Skeletal muscle satellite cell (primary cell): Measurements from ENCODE around the gene C15orf62. TPM values are rescaled to one million over a fixed set of nuclear protein-coding genes. Genes with fewer than 3 reads are reported as not detected.
A peak's percentile ranks its signal among the peaks of the same experiment; 100 is the strongest.

Experiments
- H3K27me3 ChIP-seq: 2 replicates; pipeline ENCODE4 v1.7.0; 2013; ENCODE audit warnings: low read length; ENCODE audit not compliant: control insufficient read depth, insufficient read depth
- H3K36me3 ChIP-seq: 2 replicates; pipeline ENCODE4 v1.7.0; 2013; ENCODE audit warnings: mild to moderate bottlenecking, control low read depth, low read length; ENCODE audit not compliant: insufficient read depth
- H3K4me1 ChIP-seq: 2 replicates; pipeline ENCODE4 v1.7.0; 2013; ENCODE audit warnings: low read length; ENCODE audit not compliant: control insufficient read depth, insufficient read depth
- H3K4me2 ChIP-seq: 2 replicates; pipeline ENCODE4 v1.7.0; 2013; ENCODE audit warnings: mild to moderate bottlenecking, low read length
- H3K4me3 ChIP-seq: 2 replicates; pipeline ENCODE4 v1.7.0; 2013; ENCODE audit warnings: low read length
- H3K9ac ChIP-seq: 2 replicates; pipeline ENCODE4 v1.7.0; 2013; ENCODE audit warnings: mild to moderate bottlenecking, low read depth, low read length, moderate library complexity
- H3K9me3 ChIP-seq: replicated peaks from 2 replicates; pipeline ENCODE4 v1.7.0; 2013; ENCODE audit warnings: mild to moderate bottlenecking, control low read depth, low read length
- total RNA-seq: library from RNA; depleted of rRNA; stranded (reverse); fragments of >200 nt; gene quantifications from 2 replicates; pipeline ENCODE4 v1.2.3, GENCODE V29; 2012; rRNA removed

The C15orf62 gene
- total RNA-seq = not detected in 2 replicates

GRCh38 chr15:40769274-40770146 is at the start of gene C15orf62:
C15orf62 (plus strand) TSS chr15:40769980; CDS start chr15:40770496, 516 bp downstream.
- Histone ChIP-seq H3K4me2 (no peak within 1 kb of the TSS), H3K36me3 (peaks cover 43% of the 10 kb centered on the region), H3K4me1 (peaks cover 29% of the 10 kb centered on the region), H3K9ac (no peak within 1 kb of the TSS), H3K4me3 (no peak within 1 kb of the TSS), H3K9me3 (no peaks in the 10 kb centered on the region), H3K27me3 (no peaks in the 10 kb centered on the region)

GRCh38 chr15:40721701-40722100 is 48.1 kb upstream of the C15orf62 start:
- Histone ChIP-seq H3K27me3 (no peaks in the 10 kb centered on the region), H3K36me3 (peaks cover 9% of the 10 kb centered on the region), H3K4me3 (no peak overlapping the region), H3K9me3 (no peaks in the 10 kb centered on the region), H3K4me1 (no peaks in the 10 kb centered on the region), H3K9ac (no peak overlapping the region), H3K4me2 (no peak overlapping the region)

GRCh38 chr15:40722354-40722753 is 47.4 kb upstream of the C15orf62 start:
- Histone ChIP-seq H3K4me2 (no peak overlapping the region), H3K9me3 (no peaks in the 10 kb centered on the region), H3K4me1 (no peaks in the 10 kb centered on the region), H3K36me3 (peaks cover 9% of the 10 kb centered on the region), H3K9ac (no peak overlapping the region), H3K4me3 (no peak overlapping the region), H3K27me3 (no peaks in the 10 kb centered on the region)

GRCh38 chr15:40722934-40723333 is 46.8 kb upstream of the C15orf62 start:
- Histone ChIP-seq H3K4me2 (no peak overlapping the region), H3K9me3 (no peaks in the 10 kb centered on the region), H3K4me3 (no peak overlapping the region), H3K36me3 (peaks cover 9% of the 10 kb centered on the region), H3K9ac (no peak overlapping the region), H3K4me1 (no peaks in the 10 kb centered on the region), H3K27me3 (no peaks in the 10 kb centered on the region)

- Histone ChIP-seq H3K27me3 (no peaks in the 10 kb centered on the region), H3K4me3 (no peak overlapping the region), H3K9ac (no peak overlapping the region), H3K4me1 (no peaks in the 10 kb centered on the region), H3K9me3 (no peaks in the 10 kb centered on the region), H3K4me2 (no peak overlapping the region), H3K36me3 (peaks cover 6% of the 10 kb centered on the region)
Measured at GRCh38 chr15:40723919-40724318, 45.9 kb upstream of the C15orf62 start.

- H3K9ac ChIP-seq = no peak overlapping the region
- H3K9me3 ChIP-seq = no peaks in the 10 kb centered on the region
- H3K27me3 ChIP-seq = no peaks in the 10 kb centered on the region
Measured at GRCh38 chr15:40731034-40731433, 38.7 kb upstream of the C15orf62 start.

GRCh38 chr15:40736575-40736974 is 33.2 kb upstream of the C15orf62 start:
- Histone ChIP-seq H3K4me1 (no peaks in the 10 kb centered on the region), H3K36me3 (peaks cover 61% of the 10 kb centered on the region), H3K4me3 (no peak overlapping the region), H3K9me3 (no peaks in the 10 kb centered on the region), H3K27me3 (no peaks in the 10 kb centered on the region), H3K9ac (no peak overlapping the region), H3K4me2 (no peak overlapping the region)

More at GRCh38 chr15:40731034-40731433, 38.7 kb upstream of the C15orf62 start:
- no peak overlapping the region for H3K4me2 ChIP-seq
- H3K4me3 ChIP-seq = no peak overlapping the region
- no peaks in the 10 kb centered on the region for H3K4me1 ChIP-seq
- H3K36me3 ChIP-seq = peaks cover 26% of the 10 kb centered on the region

GRCh38 chr15:40737048-40737447 is 32.7 kb upstream of the C15orf62 start:
- no peaks in the 10 kb centered on the region for H3K4me1 ChIP-seq
- no peak overlapping the region for H3K4me2 ChIP-seq
- H3K9me3 ChIP-seq = no peaks in the 10 kb centered on the region
- no peak overlapping the region for H3K9ac ChIP-seq
- H3K4me3 ChIP-seq = no peak overlapping the region
- peaks cover 56% of the 10 kb centered on the region for H3K36me3 ChIP-seq
- no peaks in the 10 kb centered on the region for H3K27me3 ChIP-seq

GRCh38 chr15:40739047-40739446 is 30.7 kb upstream of the C15orf62 start:
- H3K9me3 ChIP-seq = no peaks in the 10 kb centered on the region
- H3K4me2 ChIP-seq = no peak overlapping the region
- H3K27me3 ChIP-seq = no peaks in the 10 kb centered on the region
- H3K36me3 ChIP-seq = peaks cover 75% of the 10 kb centered on the region
- H3K9ac ChIP-seq = no peak overlapping the region
- peaks cover 8% of the 10 kb centered on the region for H3K4me1 ChIP-seq
- H3K4me3 ChIP-seq = no peak overlapping the region

- peaks cover 15% of the 10 kb centered on the region for H3K4me1 ChIP-seq
- H3K36me3 ChIP-seq = peaks cover 75% of the 10 kb centered on the region
- no peaks in the 10 kb centered on the region for H3K9me3 ChIP-seq
- no peak overlapping the region for H3K4me2 ChIP-seq
- no peak overlapping the region for H3K9ac ChIP-seq
- H3K27me3 ChIP-seq = no peaks in the 10 kb centered on the region
- no peak overlapping the region for H3K4me3 ChIP-seq
Measured at GRCh38 chr15:40739854-40740253, 29.9 kb upstream of the C15orf62 start.

- Histone ChIP-seq H3K4me3 (no peak overlapping the region), H3K36me3 (peaks cover 57% of the 10 kb centered on the region), H3K9me3 (no peaks in the 10 kb centered on the region), H3K27me3 (no peaks in the 10 kb centered on the region), H3K4me1 (peaks cover 20% of the 10 kb centered on the region), H3K9ac (no peak overlapping the region), H3K4me2 (peak overlapping the region; percentile 21)
Measured at GRCh38 chr15:40743485-40743901, 26.3 kb upstream of the C15orf62 start.
